NCI-H1694 treated with DMSO at 0.1 percent for 48 hours (cell line): ENCODE data around the gene WWP2.
A peak's percentile ranks its signal among the peaks of the same experiment; 100 is the strongest.
"Not testable (repeated sequence)": the region's sequence is repeated elsewhere in the genome, so short reads cannot be mapped to it uniquely, and the experiment has no call there.

Source experiments
- DNase-seq: peaks from one replicate; lab custom pipeline; 2025; lab: John Stamatoyannopoulos, UW

The WWP2 gene

GRCh38 chr16:69761983-69762813, at the start of gene WWP2:
Gene WWP2, plus strand, starts transcription at chr16:69762332. Its CDS starts 24,679 bp downstream, at chr16:69787011.
- DNase-seq = peak; percentile 31

DNA sequence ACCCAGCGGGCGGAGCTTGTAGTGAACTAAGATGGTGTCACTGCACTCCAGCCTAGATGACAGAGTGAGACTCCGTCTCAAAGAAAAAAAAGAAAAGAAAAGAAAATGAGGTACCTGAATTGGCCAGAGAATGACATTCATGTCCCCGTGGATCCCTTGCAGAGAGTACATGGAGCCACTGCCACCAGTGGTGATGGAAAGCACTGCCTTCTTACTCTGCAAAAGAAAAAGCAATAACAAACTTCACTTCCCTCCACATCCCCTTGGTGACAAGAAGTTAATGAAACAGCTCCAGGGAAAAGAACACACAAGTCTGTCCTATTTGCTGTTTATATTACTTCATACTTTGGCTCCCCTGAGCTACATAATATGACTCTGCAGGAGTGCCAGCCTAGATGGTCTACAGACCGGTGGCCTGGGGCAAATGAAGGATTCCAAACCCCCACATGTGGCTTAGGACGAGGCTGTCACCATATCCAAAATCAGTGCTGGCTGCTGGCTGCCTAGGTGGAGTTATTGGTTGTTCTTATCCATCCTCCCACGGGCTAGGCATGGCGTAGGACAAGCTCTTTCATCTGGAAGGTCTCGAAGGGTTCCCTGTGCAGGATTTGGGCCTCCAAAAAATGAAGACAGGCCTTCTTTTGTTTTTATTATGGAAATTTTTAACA, 49.1 kb upstream of the WWP2 start:
- no peak for DNase-seq

DNA sequence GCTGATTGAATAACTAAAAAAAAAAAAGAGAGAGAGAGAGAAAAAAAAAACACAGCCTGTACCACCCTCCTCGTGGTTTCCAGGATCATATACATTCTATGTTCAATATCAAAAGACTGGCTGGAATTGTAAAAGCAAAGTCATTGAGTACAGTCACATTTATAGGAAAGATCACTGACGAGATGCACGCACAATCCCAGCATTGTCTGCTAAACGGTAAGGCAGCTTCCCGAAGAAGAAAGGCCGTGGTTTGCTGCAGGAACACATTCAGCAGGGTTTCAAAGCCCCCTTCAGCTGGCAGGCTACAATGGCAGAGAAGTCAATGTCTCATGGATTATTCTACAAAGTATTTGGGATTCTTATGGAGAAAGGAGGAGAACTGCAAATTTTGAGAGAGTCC, 45.1 kb upstream of the WWP2 start:
- no peak for DNase-seq

DNA sequence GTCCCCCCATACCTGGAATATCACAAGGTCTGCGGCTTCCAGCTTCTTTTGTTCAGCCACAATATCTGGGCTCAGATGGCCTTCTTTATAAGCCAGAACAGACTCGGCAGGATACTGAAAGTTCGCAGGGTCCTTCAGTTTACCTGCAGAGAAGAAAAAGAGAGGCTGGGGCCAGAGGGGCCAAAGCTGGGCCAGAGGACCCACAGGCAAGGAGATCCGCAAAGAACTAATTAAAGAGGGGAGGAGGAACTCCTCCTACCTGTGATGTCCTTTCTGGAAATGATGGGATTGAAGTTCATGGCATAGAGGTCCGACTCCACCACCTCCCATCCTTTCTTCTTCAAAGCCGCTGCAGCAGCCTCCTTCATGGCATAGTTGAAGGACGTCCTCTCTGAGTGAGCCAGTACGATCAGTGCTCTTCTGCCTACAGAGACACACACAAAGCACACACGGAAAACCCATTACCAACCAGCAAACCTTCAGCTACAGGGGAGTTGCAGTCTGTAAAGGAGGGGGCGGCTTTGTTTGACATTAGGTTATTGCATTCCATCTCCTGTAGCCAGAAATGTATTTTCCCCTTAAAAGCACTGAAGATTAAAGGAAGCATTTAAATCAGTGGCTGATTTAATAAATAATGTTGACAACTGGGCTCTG, 43.9 kb upstream of the WWP2 start:
- no peak for DNase-seq

- no peak for DNase-seq
Observed at GRCh38 chr16:69720822-69721430, 41.2 kb upstream of the WWP2 start.

DNA sequence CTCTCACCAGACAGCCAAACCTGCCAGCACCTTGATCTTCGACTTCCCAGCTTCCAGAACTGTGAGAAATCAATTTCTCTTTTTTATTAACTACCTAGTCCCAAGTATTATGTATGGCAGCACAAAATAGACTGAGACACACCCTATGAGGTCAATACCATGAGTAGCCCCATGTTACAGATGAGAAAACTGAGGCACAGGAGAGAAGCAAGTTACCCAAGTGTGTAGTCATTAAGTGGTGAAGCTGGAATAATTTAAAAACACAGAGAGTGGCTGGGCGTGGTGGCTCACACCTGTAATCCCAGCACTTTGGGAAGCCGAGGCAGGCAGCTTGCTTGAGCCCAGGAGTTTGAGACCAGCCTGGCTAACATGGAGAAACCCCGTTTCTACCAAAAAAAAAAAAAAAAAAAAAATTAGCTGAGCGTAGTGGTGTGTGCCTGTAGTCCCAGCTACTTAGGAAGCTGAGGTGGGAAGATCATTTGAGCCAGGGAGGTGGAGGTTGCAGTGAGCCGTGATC, 40.6 kb upstream of the WWP2 start:
- DNase-seq = no peak

DNA sequence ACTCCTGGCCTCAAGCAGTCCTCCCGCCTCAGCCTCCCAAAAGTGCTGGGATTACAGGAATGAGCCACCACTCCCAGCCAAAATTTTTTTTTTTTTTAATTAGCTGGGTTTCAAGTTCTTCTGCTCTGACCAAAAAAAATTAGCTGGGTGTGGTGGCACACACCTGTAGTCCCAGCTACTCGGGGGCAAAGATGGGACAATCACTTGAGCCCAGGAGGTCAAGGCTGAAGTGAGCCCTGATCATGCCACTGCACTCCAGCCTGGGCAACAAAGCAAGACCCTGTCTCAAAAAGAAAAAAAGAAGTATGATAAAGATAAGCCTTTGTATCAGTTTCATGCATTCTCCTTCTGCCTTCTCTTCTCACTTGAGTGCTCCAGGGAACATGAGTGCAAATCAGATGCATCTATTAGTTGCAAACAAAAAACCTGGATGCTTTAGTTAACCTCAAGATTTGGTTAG, 37.7 kb upstream of the WWP2 start:
- no peak for DNase-seq

GRCh38 chr16:69724981-69725479, 37.1 kb upstream of the WWP2 start:
- DNase-seq = no peak

GRCh38 chr16:69725480-69726312, 36.4 kb upstream of the WWP2 start:
- DNase-seq = no peak

GRCh38 chr16:69726313-69727060, 35.6 kb upstream of the WWP2 start, which contains the start of gene NQO1:
Gene NQO1, minus strand, starts transcription at chr16:69726560. Its CDS starts 121 bp downstream, at chr16:69726439.
- peak; percentile 68 for DNase-seq

- no peak for DNase-seq
Observed at GRCh38 chr16:69727916-69728270, 34.2 kb upstream of the WWP2 start.

DNA sequence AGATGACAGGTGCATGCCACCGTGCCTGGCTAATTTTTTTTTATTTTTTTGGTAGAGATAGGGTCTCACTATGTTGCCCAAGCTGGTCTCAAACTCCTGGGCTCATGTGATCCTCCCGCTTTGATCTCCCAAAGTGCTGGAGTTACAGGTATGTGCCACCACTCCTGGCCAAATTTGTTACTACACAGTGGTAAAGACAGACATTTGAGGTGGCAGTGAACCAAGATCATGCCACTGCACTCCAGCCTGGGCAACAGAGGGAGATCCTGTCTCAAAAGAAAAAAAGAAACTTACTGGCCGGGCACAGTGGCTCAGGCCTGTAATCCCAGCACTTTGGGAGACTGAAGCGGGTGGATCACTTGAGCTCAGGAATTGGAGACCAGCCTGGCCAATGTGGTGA, 33.1 kb upstream of the WWP2 start:
- DNase-seq = not testable (repeated sequence)

DNA sequence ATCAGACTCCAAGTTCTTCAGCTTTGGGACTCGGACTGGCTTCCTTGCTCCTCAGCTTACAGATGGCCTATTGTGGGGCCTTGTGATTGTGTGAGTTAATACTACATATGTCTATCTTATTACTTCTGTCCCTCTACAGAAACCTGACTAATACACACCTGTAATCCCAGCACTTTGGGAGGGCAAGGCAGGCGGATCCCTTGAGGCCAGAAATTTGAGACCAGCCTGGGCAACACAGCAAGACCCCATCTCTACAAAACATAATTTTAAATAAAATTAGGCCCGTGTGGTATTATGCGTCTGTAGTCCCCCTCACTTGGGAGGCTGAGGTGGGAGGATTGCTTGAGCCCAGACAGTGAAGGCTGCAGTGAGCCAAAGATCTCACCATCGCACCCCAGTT, 30.9 kb upstream of the WWP2 start:
- DNase-seq = not testable (repeated sequence)

GRCh38 chr16:69732101-69732500, 30.0 kb upstream of the WWP2 start:
- no peak for DNase-seq

GRCh38 chr16:69741519-69741918, 20.6 kb upstream of the WWP2 start:
- no peak for DNase-seq

DNA sequence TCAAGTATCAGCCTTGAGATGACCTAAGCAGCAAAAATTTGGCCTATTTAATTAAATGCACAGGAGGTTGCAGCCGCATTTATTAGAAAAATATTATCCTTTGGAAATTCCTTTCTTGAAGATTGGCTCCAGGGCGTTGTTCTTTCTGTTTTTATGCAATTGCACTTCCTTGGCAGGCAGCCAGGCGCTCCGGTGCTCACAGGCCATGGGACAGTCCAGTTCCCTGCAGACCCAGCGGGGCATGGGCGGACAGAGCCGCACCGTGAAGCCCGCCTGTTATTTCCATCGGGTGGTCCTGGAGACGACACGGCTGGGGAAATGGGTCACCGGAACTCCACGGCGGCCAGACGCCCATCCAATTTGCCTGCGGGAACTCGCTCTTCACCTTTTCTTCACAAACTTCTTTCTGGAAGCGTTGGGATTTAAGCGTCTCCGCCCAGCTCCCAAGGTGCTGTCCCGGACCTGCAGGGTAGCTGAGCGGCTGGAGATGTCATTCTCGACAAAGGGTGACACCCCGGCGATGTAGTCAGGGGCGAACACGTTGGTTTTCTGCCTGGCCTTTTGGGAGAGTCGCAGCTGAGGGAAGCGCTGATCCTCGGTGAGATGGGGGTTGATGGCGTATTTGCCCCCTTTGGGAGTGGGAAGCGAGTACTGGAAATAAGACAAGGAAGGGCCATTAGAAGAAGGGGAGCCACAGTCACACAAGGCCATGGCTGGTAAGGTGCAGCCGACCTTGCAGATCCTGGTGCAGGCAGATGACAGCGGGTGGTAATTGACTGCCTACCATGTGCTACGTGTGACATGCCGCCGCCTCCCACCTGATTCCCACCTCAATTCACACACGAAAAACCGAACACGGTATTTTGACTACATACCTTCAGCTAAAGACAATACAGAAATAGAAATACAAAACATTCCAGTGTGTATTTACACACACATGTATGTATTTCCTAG, 19.9 kb upstream of the WWP2 start:
- no peak for DNase-seq

DNA sequence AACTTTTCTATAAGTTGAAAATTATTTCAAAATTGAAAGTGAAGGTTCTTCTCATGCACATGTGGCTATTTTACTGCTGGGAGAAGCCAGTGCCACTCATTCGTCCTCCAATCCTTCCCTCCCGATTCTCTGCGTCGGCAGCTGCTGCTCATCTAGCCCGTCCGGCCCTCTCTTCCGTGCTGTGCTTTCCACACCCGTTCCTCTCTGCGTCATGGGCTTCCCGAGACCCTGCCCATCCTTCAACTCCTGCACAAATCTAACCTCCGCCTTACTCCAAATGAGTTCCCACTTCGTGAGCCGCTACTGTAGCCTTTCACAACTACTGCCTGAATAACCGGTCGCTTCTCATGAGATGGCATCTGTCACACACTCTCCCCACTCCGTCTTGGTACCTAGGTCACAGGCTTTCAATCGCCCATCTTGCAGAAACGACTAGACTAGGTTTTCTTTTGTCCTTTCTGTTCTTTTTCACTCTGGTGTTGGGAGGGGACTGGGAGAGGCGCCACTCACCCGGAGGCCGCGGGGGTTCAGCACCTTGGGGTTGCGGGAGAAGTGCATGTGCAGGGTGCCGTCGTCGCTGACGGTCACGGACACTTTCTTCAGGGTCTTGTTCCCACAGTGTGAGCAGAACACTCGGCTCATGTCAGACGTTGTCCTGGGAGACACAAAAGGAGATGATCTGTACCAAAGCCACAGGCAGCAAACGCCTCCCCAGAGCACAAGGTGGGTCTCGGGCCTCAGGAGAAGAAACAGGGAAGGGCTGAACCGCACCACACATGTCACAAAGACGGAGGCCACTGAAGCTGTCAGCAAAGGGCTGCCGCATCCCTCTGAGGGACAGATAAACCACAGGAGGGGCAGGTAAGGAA, 17.5 kb upstream of the WWP2 start:
- no peak for DNase-seq

DNA sequence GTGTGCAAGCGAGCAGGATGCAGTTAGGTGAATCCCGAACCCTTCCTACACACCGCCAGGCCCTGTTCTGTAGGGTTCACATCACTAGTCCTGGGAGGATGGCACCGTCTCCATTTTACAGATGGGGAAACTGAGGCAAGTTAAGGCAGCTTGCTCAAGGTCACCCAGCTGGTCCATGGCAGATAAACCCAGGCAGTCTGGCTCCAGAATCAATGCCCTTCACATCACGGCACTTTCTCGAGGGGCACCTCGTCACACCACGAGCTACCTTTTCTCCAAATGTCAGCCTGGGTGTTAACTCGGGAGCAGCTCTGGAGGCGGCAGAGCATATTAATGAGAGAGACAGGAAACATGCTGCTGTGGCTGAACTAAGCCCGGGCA, 16.9 kb upstream of the WWP2 start:
- no peak for DNase-seq
